ENCODE data around the gene SCAPER. TPM values are rescaled to one million over a fixed set of nuclear protein-coding genes. Genes with fewer than 3 reads are reported as not detected.

The SCAPER gene
- total RNA-seq, 6 donors from 2014 or later = 14.4 to 67.1 (median 27.6) TPM

GRCh38 chr15:76565366-76565765, 339.8 kb downstream of the SCAPER start:
- no peaks in the 10 kb centered on the region for H3K4me1 ChIP-seq
- H3K9me3 ChIP-seq = no peaks in the 10 kb centered on the region
- H3K27ac ChIP-seq = no peak overlapping the region
- ATAC-seq (ENCODE audit: low FRiP score in 2 of 2) (no peak), DNase-seq (no peak)
- TF ChIP-seq EP300 (IDR thresholded peaks at IDR 0.05) = no peak
- TF ChIP-seq POLR2A (IDR thresholded peaks at IDR 0.05) = no peak
- TF ChIP-seq POLR2AphosphoS5 (IDR thresholded peaks at IDR 0.05) = no peak
- TF ChIP-seq, protein P1, sequence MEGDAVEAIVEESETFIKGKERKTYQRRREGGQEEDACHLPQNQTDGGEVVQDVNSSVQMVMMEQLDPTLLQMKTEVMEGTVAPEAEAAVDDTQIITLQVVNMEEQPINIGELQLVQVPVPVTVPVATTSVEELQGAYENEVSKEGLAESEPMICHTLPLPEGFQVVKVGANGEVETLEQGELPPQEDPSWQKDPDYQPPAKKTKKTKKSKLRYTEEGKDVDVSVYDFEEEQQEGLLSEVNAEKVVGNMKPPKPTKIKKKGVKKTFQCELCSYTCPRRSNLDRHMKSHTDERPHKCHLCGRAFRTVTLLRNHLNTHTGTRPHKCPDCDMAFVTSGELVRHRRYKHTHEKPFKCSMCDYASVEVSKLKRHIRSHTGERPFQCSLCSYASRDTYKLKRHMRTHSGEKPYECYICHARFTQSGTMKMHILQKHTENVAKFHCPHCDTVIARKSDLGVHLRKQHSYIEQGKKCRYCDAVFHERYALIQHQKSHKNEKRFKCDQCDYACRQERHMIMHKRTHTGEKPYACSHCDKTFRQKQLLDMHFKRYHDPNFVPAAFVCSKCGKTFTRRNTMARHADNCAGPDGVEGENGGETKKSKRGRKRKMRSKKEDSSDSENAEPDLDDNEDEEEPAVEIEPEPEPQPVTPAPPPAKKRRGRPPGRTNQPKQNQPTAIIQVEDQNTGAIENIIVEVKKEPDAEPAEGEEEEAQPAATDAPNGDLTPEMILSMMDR (IDR thresholded peaks at IDR 0.05) = no peak
- H3K27me3 ChIP-seq = no peaks in the 10 kb centered on the region
- H3K4me3 ChIP-seq = no peak overlapping the region
- WGBS, 2 donors = 73 to 83% methylated on average over 1 of the region's 1 CpG
- no peaks in the 10 kb centered on the region for H3K36me3 ChIP-seq

- H3K27me3 ChIP-seq = no peaks in the 10 kb centered on the region
- DNase-seq (no peak), ATAC-seq (ENCODE audit: low FRiP score in 2 of 2) (no peak)
- no peaks in the 10 kb centered on the region for H3K9me3 ChIP-seq
- WGBS, 2 donors = 94 to 95% methylated on average over 1 of the region's 1 CpG
- no peak overlapping the region for H3K27ac ChIP-seq
- H3K4me1 ChIP-seq = no peaks in the 10 kb centered on the region
- no peaks in the 10 kb centered on the region for H3K36me3 ChIP-seq
- TF ChIP-seq POLR2A (IDR thresholded peaks at IDR 0.05) (no peak), POLR2AphosphoS5 (IDR thresholded peaks at IDR 0.05) (no peak), EP300 (IDR thresholded peaks at IDR 0.05) (no peak)
- TF ChIP-seq, protein P1 (IDR thresholded peaks at IDR 0.05) = no peak
- H3K4me3 ChIP-seq = no peak overlapping the region
Observed at GRCh38 chr15:76555247-76555646, 349.9 kb downstream of the SCAPER start.

DNA sequence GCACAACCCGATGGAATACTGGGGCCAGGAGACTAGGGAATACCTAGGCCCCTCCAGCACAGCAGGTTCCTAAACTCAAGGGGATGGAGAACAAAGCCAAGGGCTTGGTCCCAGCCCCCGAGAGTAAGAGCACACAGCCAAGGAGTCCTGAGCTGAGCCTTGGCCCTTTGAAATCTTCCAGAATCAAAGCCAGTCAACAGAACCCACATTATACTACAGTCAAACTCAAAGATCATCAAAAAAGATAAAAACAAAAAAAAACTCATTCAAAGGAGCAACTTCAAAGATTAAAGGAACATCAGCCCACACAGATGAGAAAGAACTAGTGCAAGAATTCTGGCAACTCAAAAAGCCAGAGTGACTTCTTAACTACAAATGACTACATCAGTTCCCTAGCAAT, 351.6 kb downstream of the SCAPER start:
- no peak for ATAC-seq (ENCODE audit: low FRiP score in 2 of 2)
- H3K4me3 ChIP-seq = no peak overlapping the region
- H3K27me3 ChIP-seq = no peaks in the 10 kb centered on the region
- 78 to 93% methylated on average over 2 of the region's 2 CpGs for WGBS, 2 donors
- TF ChIP-seq, protein P1 (IDR thresholded peaks at IDR 0.05) = no peak
- no peak for TF ChIP-seq POLR2A (IDR thresholded peaks at IDR 0.05)
- TF ChIP-seq POLR2AphosphoS5 (IDR thresholded peaks at IDR 0.05) = no peak
- no peak for TF ChIP-seq EP300 (IDR thresholded peaks at IDR 0.05)
- H3K27ac ChIP-seq = no peak overlapping the region
- H3K36me3 ChIP-seq = no peaks in the 10 kb centered on the region
- no peak for DNase-seq
- H3K9me3 ChIP-seq = no peaks in the 10 kb centered on the region
- no peaks in the 10 kb centered on the region for H3K4me1 ChIP-seq

DNA sequence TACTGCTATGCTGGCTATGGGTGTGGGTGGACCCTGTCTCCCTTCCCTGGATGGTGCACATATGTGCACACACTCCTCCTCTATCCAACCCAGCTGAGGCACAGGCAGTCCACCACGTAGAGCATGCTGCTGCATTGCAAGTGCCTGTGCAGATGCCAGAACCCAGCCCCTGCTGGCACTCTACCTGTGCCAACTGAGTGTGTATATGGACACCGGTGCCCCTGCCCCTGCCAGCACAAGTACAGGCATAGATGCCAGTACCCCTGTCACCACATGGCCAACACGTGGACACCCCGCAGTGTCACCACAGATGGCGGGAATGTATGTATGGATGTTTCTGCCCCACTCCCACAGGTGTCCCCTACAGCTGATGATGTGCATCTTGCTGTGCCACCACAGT, 352.0 kb downstream of the SCAPER start:
- TF ChIP-seq POLR2A (IDR thresholded peaks at IDR 0.05) = no peak
- TF ChIP-seq EP300 (IDR thresholded peaks at IDR 0.05) = no peak
- TF ChIP-seq, protein P1 (IDR thresholded peaks at IDR 0.05) = no peak
- TF ChIP-seq POLR2AphosphoS5 (IDR thresholded peaks at IDR 0.05) = no peak
- WGBS, 2 donors = 100% methylated on average over 5 of the region's 5 CpGs; no CpG with 5 or more reads in 1 of the 2 donors
- ATAC-seq (ENCODE audit: low FRiP score in 2 of 2) (no peak), DNase-seq (no peak)
- Histone ChIP-seq H3K36me3 (no peaks in the 10 kb centered on the region), H3K9me3 (no peaks in the 10 kb centered on the region), H3K4me1 (no peaks in the 10 kb centered on the region), H3K4me3 (no peak overlapping the region), H3K27ac (no peak overlapping the region), H3K27me3 (no peaks in the 10 kb centered on the region)

DNA sequence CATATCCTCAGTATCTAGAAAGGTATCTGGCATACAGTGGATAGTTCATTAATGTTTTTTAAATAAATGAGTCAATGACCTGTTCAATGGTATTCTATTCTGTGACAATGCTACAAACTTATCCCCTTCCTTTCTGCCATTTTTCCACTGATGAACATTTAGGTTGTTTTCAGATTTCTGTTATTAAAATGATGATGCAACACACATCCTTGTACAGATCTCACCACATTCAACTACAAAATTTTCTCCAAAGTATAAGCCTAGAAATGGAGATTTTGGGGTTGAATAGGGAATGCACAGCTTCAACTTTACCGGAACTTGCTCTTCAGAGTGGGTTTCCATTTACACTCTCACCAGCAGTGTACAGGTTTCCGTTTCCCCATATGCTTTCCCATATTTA, 358.3 kb downstream of the SCAPER start:
- Histone ChIP-seq H3K4me3 (no peak overlapping the region), H3K9me3 (no peaks in the 10 kb centered on the region), H3K27me3 (no peaks in the 10 kb centered on the region), H3K27ac (no peak overlapping the region), H3K36me3 (no peaks in the 10 kb centered on the region), H3K4me1 (no peaks in the 10 kb centered on the region)
- ATAC-seq (ENCODE audit: low FRiP score in 2 of 2) (no peak), DNase-seq (no peak)
- TF ChIP-seq POLR2A (IDR thresholded peaks at IDR 0.05) = no peak
- no peak for TF ChIP-seq EP300 (IDR thresholded peaks at IDR 0.05)
- TF ChIP-seq, protein P1 (IDR thresholded peaks at IDR 0.05) = no peak
- TF ChIP-seq POLR2AphosphoS5 (IDR thresholded peaks at IDR 0.05) = no peak
- WGBS, 2 donors = 94 to 99% methylated on average over 2 of the region's 2 CpGs

Data from upper lobe of left lung (tissue), 6 donors.